Measurements from ENCODE around the gene SMIM12.

SMIM12 gene

GRCh38 chr1:34867415-34867814 lies 7.9 kb upstream of the SMIM12 start:
- no peak for TF ChIP-seq ZFX (IDR thresholded peaks at IDR 0.05; ENCODE audit: borderline replicate concordance)
- TF ChIP-seq, protein P1, sequence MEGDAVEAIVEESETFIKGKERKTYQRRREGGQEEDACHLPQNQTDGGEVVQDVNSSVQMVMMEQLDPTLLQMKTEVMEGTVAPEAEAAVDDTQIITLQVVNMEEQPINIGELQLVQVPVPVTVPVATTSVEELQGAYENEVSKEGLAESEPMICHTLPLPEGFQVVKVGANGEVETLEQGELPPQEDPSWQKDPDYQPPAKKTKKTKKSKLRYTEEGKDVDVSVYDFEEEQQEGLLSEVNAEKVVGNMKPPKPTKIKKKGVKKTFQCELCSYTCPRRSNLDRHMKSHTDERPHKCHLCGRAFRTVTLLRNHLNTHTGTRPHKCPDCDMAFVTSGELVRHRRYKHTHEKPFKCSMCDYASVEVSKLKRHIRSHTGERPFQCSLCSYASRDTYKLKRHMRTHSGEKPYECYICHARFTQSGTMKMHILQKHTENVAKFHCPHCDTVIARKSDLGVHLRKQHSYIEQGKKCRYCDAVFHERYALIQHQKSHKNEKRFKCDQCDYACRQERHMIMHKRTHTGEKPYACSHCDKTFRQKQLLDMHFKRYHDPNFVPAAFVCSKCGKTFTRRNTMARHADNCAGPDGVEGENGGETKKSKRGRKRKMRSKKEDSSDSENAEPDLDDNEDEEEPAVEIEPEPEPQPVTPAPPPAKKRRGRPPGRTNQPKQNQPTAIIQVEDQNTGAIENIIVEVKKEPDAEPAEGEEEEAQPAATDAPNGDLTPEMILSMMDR (IDR thresholded peaks at IDR 0.05) = no peak
- H3K27ac ChIP-seq = no peak overlapping the region

GRCh38 chr1:34866762-34867109 lies 7.2 kb upstream of the SMIM12 start:
- no peak overlapping the region for H3K27ac ChIP-seq
- TF ChIP-seq, protein P1 (IDR thresholded peaks at IDR 0.05) = no peak
- TF ChIP-seq ZFX (IDR thresholded peaks at IDR 0.05; ENCODE audit: borderline replicate concordance) = no peak

- peak overlapping the region; percentile 64 for H3K27ac ChIP-seq
- no peak for TF ChIP-seq ZFX (IDR thresholded peaks at IDR 0.05; ENCODE audit: borderline replicate concordance)
- TF ChIP-seq, protein P1 (IDR thresholded peaks at IDR 0.05) = peak; percentile 97
Measured at GRCh38 chr1:34865981-34866761, 6.6 kb upstream of the SMIM12 start.

GRCh38 chr1:34865573-34865972 lies 6.0 kb upstream of the SMIM12 start:
- H3K27ac ChIP-seq = peak overlapping the region; percentile 64
- no peak for TF ChIP-seq ZFX (IDR thresholded peaks at IDR 0.05; ENCODE audit: borderline replicate concordance)
- TF ChIP-seq, protein P1 (IDR thresholded peaks at IDR 0.05) = no peak

DNA sequence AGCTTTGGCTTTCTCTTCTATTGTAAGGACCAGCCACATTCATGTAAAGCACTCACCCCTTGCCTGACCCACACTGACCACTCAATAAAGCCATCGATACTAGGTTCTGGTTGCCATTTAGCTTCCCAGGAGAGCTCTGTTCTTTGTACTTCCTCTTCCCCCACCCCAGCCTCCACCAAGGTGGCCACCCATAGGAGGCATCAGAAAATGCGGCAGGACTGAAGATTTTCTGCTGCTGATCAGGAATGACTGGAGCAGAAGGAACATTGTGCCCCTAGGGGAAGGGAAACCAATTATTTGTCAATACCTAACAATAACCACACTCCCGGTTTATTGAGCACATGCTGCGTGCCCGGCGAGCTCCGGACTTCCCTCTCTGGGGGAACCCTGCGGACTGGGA lies 5.2 kb upstream of the SMIM12 start:
- TF ChIP-seq ZFX (IDR thresholded peaks at IDR 0.05; ENCODE audit: borderline replicate concordance) = no peak
- TF ChIP-seq, protein P1 (IDR thresholded peaks at IDR 0.05) = no peak
- H3K27ac ChIP-seq = no peak overlapping the region

DNA sequence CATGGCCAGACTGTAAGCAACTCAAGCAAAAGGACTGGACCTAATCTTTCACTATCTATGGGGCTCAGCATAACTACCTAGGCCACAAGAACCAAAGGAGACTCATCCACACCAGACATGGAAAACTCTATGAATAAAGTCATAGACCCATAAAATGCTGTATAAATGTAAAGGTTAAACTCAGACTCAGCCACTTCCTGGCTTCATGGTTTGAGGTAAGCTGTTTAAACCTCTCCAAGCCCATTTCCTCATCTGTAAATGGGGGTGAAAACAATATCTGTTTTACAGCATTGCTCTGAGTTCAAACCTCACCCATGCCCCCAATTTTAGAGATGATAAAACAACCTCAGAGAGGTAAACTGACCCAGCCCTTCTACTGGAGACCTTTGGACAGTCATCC lies 4.0 kb upstream of the SMIM12 start:
- TF ChIP-seq, protein P1 (IDR thresholded peaks at IDR 0.05) = no peak
- TF ChIP-seq ZFX (IDR thresholded peaks at IDR 0.05; ENCODE audit: borderline replicate concordance) = no peak
- no peak overlapping the region for H3K27ac ChIP-seq

GRCh38 chr1:34858901-34859445 lies 576 bp downstream of the SMIM12 start:
- TF ChIP-seq ZFX (IDR thresholded peaks at IDR 0.05; ENCODE audit: borderline replicate concordance) = no peak
- TF ChIP-seq, protein P1 (IDR thresholded peaks at IDR 0.05) = no peak
- H3K27ac ChIP-seq = peak overlapping the region; percentile 67

Measured in 22Rv1 (cell line).